ENCODE results near the gene SLC17A2.
A peak's percentile ranks its signal among the peaks of the same experiment; 100 is the strongest.

SLC17A2 gene

GRCh38 chr6:25930532-25931410 lies at the start of gene SLC17A2:
TSS of gene SLC17A2 (minus strand) at chr6:25930691. CDS start at chr6:25925796, 4,895 bp downstream.
- DNase-seq: no peak

GRCh38 chr6:25975923-25976560 lies 45.6 kb upstream of the SLC17A2 start:
- DNase-seq: no peak

GRCh38 chr6:25973923-25974555 lies 43.5 kb upstream of the SLC17A2 start:
- DNase-seq: no peak

GRCh38 chr6:25972902-25973301 lies 42.4 kb upstream of the SLC17A2 start:
- no peak for DNase-seq

- no peak for DNase-seq
Observed at GRCh38 chr6:25972128-25972527, 41.6 kb upstream of the SLC17A2 start.

- no peak for DNase-seq
Observed at GRCh38 chr6:25971187-25971821, 40.8 kb upstream of the SLC17A2 start.

- no peak for DNase-seq
Observed at GRCh38 chr6:25968769-25969168, 38.3 kb upstream of the SLC17A2 start.

- no peak for DNase-seq
Observed at GRCh38 chr6:25966711-25967110, 36.2 kb upstream of the SLC17A2 start.

GRCh38 chr6:25965058-25965457 lies 34.6 kb upstream of the SLC17A2 start:
- no peak for DNase-seq

- DNase-seq: no peak
Observed at GRCh38 chr6:25963426-25964123, 33.1 kb upstream of the SLC17A2 start.

GRCh38 chr6:25962149-25963127 lies 31.9 kb upstream of the SLC17A2 start, which contains the start of gene TRIM38:
TSS of gene TRIM38 (plus strand) at chr6:25962802. CDS start at chr6:25966523, 3,721 bp downstream.
- DNase-seq: peak; percentile 79

- no peak for DNase-seq
Observed at GRCh38 chr6:25961619-25962148, 31.2 kb upstream of the SLC17A2 start.

- no peak for DNase-seq
Observed at GRCh38 chr6:25960734-25961133, 30.2 kb upstream of the SLC17A2 start.

GRCh38 chr6:25959890-25960536 lies 29.5 kb upstream of the SLC17A2 start:
- no peak for DNase-seq

- no peak for DNase-seq
Observed at GRCh38 chr6:25958700-25959162, 28.2 kb upstream of the SLC17A2 start.

GRCh38 chr6:25956226-25956625 lies 25.7 kb upstream of the SLC17A2 start:
- DNase-seq: no peak

- DNase-seq: no peak
Observed at GRCh38 chr6:25954756-25955155, 24.3 kb upstream of the SLC17A2 start.

GRCh38 chr6:25953733-25954132 lies 23.2 kb upstream of the SLC17A2 start:
- no peak for DNase-seq

- DNase-seq: no peak
Observed at GRCh38 chr6:25952535-25952934, 22.0 kb upstream of the SLC17A2 start.

Data from activated CD8-positive, alpha-beta memory T cell treated with anti-CD3 and anti-CD28 coated beads for 24 hours (primary cell).